ENCODE data around the gene SHANK2.

- TF ChIP-seq, protein P1, sequence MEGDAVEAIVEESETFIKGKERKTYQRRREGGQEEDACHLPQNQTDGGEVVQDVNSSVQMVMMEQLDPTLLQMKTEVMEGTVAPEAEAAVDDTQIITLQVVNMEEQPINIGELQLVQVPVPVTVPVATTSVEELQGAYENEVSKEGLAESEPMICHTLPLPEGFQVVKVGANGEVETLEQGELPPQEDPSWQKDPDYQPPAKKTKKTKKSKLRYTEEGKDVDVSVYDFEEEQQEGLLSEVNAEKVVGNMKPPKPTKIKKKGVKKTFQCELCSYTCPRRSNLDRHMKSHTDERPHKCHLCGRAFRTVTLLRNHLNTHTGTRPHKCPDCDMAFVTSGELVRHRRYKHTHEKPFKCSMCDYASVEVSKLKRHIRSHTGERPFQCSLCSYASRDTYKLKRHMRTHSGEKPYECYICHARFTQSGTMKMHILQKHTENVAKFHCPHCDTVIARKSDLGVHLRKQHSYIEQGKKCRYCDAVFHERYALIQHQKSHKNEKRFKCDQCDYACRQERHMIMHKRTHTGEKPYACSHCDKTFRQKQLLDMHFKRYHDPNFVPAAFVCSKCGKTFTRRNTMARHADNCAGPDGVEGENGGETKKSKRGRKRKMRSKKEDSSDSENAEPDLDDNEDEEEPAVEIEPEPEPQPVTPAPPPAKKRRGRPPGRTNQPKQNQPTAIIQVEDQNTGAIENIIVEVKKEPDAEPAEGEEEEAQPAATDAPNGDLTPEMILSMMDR (optimal IDR thresholded peaks at IDR 0.05 in 1 of 3, IDR thresholded peaks at IDR 0.05 in 1 of 3, conservative IDR thresholded peaks at IDR 0.05 in 1 of 3; ENCODE audit: extremely low read depth in 1 of 3, insufficient read depth in 2 of 3, low read length in 3 of 3), result no peak
- no peak for TF ChIP-seq EZH2 (IDR thresholded peaks at IDR 0.05; ENCODE audit: low read length)
Observed at GRCh38 chr11:71294846-71295600, 42.6 kb upstream of the SHANK2 start.
